Activated CD8-positive, alpha-beta T cell treated with anti-CD3 and anti-CD28 coated beads for 36 hours (primary cell): ENCODE measurements around the gene IL1RAP. TPM values are rescaled to one million over a fixed set of nuclear protein-coding genes. Genes with fewer than 3 reads are reported as not detected.

Experiments used
- ATAC-seq: fragments of 200-7000 bp; cut with Tn5 transposase; one replicate; pipeline ENCODE4 v1.10.0; 2021; ENCODE audit warnings: mild to moderate bottlenecking, moderate library complexity
- CTCF ChIA-PET: fragments of 350-600 bp; sonication (Branson Sonifier 250); formaldehyde crosslinking; loops from one replicate; lab custom pipeline; 2021; ENCODE audit warnings: antibody characterized with exemption; lab: Charles Lee
- POLR2A ChIA-PET: fragments of 350-600 bp; sonication (Branson Sonifier 250); formaldehyde crosslinking; loops from one replicate; lab custom pipeline; 2021; ENCODE audit warnings: antibody characterized with exemption; lab: Charles Lee
- DNase-seq: peaks from one replicate; pipeline ENCODE4 v3.0.0-alpha.2; 2020
- H3K27ac Mint-ChIP-seq: one replicate; pipeline ENCODE4 v1.8.0; 2021; ENCODE audit warnings: mild to moderate bottlenecking, mixed read lengths
- H3K27me3 Mint-ChIP-seq: one replicate; pipeline ENCODE4 v1.8.0; 2021; ENCODE audit warnings: mixed read lengths
- H3K36me3 Mint-ChIP-seq: one replicate; pipeline ENCODE4 v1.8.0; 2021; ENCODE audit warnings: low read depth, mixed read lengths
- H3K4me1 Mint-ChIP-seq: one replicate; pipeline ENCODE4 v1.8.0; 2021; ENCODE audit warnings: low read depth, mixed read lengths
- H3K4me3 Mint-ChIP-seq: one replicate; pipeline ENCODE4 v1.8.0; 2021; ENCODE audit warnings: mild to moderate bottlenecking, moderate library complexity, mixed read lengths
- H3K9me3 Mint-ChIP-seq: one replicate; pipeline ENCODE4 v1.8.0; 2021; ENCODE audit warnings: mixed read lengths
- CTCF ChIP-seq: fragments of 200-600 bp; IDR thresholded peaks from one replicate; pipeline ENCODE4 v1.8.0; 2022; ENCODE audit warnings: antibody characterized with exemption, mild to moderate bottlenecking
- intact Hi-C: fragments of 100-400 bp; cut with micrococcal nuclease; formaldehyde crosslinking; loops from one replicate; pipeline ENCODE4 v1.10.0; 2022
- total RNA-seq, 2 experiments: library from RNA; stranded (reverse); gene quantifications; one replicate each; pipeline ENCODE4 v1.2.3, GENCODE V29; 2021

IL1RAP gene
- total RNA-seq, 2 experiments from 2014 or later = 18.8 to 20.2 TPM

- ATAC-seq (peak; percentile 42), DNase-seq (peak; percentile 11)
These were observed 63.3 kb downstream of the IL1RAP start for GRCh38 chr3:190577225-190577624.

DNA sequence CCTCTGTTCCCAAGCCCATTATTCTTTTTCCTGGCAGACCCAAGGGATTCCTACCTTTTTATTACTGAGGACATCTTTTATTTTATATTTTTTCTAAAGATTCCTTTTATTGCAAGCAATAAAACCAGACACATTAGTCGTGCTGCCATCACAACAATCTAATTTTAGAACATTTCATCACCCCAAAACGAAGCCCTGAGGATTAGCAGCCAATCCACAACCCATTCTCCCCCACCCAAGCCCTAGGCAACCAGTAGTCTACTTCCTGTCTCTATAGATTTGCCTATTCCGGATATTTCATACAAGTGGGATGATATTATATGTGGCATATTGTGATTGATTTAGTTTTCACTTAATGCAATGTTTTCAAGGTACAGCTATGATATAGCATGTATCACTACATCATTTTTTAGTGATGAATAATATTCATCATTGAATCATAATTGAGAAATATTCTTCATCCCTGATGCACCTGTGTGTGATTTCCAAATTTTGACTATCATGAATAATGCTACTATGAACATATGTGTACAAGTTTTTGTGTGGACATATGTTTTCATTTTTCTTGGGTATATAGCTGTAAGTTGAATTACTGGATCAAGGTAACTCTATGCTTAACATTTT, 65.7 kb downstream of the IL1RAP start:
- no peak for TF ChIP-seq CTCF
- CTCF ChIA-PET = interaction anchor here (1.1 kb wide), 1 partner anchor 612 kb away, joined by 3 read pairs; no protein-coding TSS in a partner anchor
- no peak overlapping the region for H3K27ac Mint-ChIP-seq
- H3K36me3 Mint-ChIP-seq = peaks cover 29% of the 10 kb centered on the region
- ATAC-seq (no peak), DNase-seq (no peak)
- no peak overlapping the region for H3K4me3 Mint-ChIP-seq
- H3K9me3 Mint-ChIP-seq = peaks cover 6% of the 10 kb centered on the region
- peaks cover 33% of the 10 kb centered on the region for H3K4me1 Mint-ChIP-seq
- POLR2A ChIA-PET = interaction anchor here (1.0 to 1.4 kb wide), 3 partner anchors 12 to 35 kb away, joined by 3 to 4 read pairs (median 3); no protein-coding TSS in a partner anchor
- intact Hi-C loops = no loop called here
- no peaks in the 10 kb centered on the region for H3K27me3 Mint-ChIP-seq

More at GRCh38 chr3:190577225-190577624, 63.3 kb downstream of the IL1RAP start:
- H3K4me1 Mint-ChIP-seq = peaks cover 28% of the 10 kb centered on the region
- H3K9me3 Mint-ChIP-seq = peaks cover 6% of the 10 kb centered on the region
- H3K27ac Mint-ChIP-seq = no peak overlapping the region
- H3K4me3 Mint-ChIP-seq = no peak overlapping the region
- H3K27me3 Mint-ChIP-seq = no peaks in the 10 kb centered on the region
- ChIA-PET POLR2A (interaction anchor here (0.7 to 1.8 kb wide), 4 partner anchors 17 to 85 kb away, joined by 3 to 4 read pairs (median 3); no protein-coding TSS in a partner anchor), CTCF (interaction anchor here (2.0 kb wide), 1 partner anchor 10 kb away, joined by 5 read pairs; no protein-coding TSS in a partner anchor)
- peaks cover 30% of the 10 kb centered on the region for H3K36me3 Mint-ChIP-seq
- TF ChIP-seq CTCF = no peak
- intact Hi-C loops = no loop called here

GRCh38 chr3:190580417-190580816, 66.5 kb downstream of the IL1RAP start:
- no peak overlapping the region for H3K27ac Mint-ChIP-seq
- CTCF ChIA-PET = interaction anchor here (1.1 kb wide), 1 partner anchor 38 kb away, joined by 3 read pairs; no protein-coding TSS in a partner anchor

GRCh38 chr3:190581041-190581541, 67.2 kb downstream of the IL1RAP start:
- DNase-seq (no peak), ATAC-seq (no peak)
- CTCF ChIA-PET = interaction anchor here (0.8 to 1.1 kb wide), 2 partner anchors 13 to 38 kb away, joined by 3 read pairs; no protein-coding TSS in a partner anchor
- peaks cover 22% of the 10 kb centered on the region for H3K36me3 Mint-ChIP-seq
- no peak overlapping the region for H3K27ac Mint-ChIP-seq
- no peak overlapping the region for H3K4me3 Mint-ChIP-seq
- no peak for TF ChIP-seq CTCF
- POLR2A ChIA-PET = interaction anchor here (1.3 to 1.4 kb wide), 2 partner anchors 14 to 15 kb away, joined by 3 to 4 read pairs; no protein-coding TSS in a partner anchor
- intact Hi-C loops = no loop called here
- peaks cover 6% of the 10 kb centered on the region for H3K9me3 Mint-ChIP-seq
- peaks cover 34% of the 10 kb centered on the region for H3K4me1 Mint-ChIP-seq
- no peaks in the 10 kb centered on the region for H3K27me3 Mint-ChIP-seq

More at GRCh38 chr3:190580417-190580816, 66.5 kb downstream of the IL1RAP start:
- Mint-ChIP-seq H3K9me3 (peaks cover 6% of the 10 kb centered on the region), H3K4me1 (peaks cover 33% of the 10 kb centered on the region), H3K27me3 (no peaks in the 10 kb centered on the region), H3K4me3 (no peak overlapping the region), H3K36me3 (peaks cover 22% of the 10 kb centered on the region)
- ATAC-seq (no peak), DNase-seq (no peak)
- no peak for TF ChIP-seq CTCF
- POLR2A ChIA-PET = interaction anchor here (1.0 to 1.4 kb wide), 3 partner anchors 13 to 34 kb away, joined by 3 to 4 read pairs (median 3); no protein-coding TSS in a partner anchor
- intact Hi-C loops = no loop called here
